NCI-H510A treated with DMSO at 0.1 percent for 48 hours (cell line): ENCODE measurements around the gene CPOX.
"Not testable (repeated sequence)": the region's sequence is repeated elsewhere in the genome, so short reads cannot be mapped to it uniquely, and the experiment has no call there.

ENCODE experiments used
- DNase-seq: peaks from one replicate; lab custom pipeline; 2025; lab: John Stamatoyannopoulos, UW

The CPOX gene

GRCh38 chr3:98561727-98562521 is 31.5 kb downstream of the CPOX start:
- DNase-seq, result no peak

DNA sequence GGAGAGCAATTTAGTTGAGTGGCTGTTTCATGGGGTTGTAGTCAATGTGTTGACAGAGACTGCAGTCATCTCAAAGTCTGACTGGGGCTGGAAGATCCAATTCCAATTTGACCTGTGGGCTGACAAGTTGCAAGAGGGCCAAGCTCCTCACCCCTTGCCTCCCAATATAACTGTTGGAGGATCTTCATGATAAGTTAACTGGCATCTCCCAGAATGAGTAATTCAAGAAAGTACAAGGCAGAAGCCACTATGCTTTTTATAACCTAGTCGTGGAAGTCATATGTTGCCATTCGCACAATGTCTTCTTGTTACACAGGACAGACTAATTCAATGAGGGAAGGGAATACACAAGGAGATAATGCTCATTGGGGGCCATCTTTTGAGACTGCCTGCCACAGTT is 32.5 kb downstream of the CPOX start:
- DNase-seq, result no peak

GRCh38 chr3:98559769-98560168 is 33.6 kb downstream of the CPOX start:
- not testable (repeated sequence) for DNase-seq

DNA sequence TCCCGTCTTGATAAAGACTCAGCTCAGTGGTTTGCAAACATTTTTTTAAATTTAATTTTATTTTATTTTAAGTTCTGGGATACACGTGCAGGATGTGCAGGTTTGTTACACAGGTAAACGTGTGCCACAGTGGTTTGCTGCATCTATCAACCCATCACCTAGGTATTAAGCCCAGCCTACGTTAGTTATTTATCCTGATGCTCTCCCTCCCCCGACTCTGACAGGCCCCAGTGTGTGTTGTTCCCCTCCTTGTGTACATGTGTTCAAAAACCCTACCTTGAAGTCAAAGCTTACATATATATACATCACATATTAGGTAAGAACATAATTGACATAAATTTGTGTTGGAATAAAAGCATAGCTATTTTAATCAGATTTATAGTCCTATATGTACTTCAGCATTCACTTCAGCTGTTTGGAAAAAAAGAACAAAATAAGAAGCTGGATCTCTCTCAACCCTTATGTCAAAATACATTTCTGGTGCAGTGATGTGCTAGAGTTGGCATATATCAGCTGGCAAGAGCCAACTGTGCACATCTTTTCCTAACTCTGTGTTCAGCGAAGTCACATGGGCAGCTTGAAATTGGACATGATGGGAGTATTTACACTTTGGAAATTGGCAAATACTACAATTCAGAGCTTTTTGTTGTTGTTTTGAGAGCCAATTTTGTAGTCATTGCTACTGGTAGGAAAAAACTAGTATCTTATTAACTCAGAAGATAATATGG is 35.1 kb downstream of the CPOX start:
- no peak for DNase-seq

DNA sequence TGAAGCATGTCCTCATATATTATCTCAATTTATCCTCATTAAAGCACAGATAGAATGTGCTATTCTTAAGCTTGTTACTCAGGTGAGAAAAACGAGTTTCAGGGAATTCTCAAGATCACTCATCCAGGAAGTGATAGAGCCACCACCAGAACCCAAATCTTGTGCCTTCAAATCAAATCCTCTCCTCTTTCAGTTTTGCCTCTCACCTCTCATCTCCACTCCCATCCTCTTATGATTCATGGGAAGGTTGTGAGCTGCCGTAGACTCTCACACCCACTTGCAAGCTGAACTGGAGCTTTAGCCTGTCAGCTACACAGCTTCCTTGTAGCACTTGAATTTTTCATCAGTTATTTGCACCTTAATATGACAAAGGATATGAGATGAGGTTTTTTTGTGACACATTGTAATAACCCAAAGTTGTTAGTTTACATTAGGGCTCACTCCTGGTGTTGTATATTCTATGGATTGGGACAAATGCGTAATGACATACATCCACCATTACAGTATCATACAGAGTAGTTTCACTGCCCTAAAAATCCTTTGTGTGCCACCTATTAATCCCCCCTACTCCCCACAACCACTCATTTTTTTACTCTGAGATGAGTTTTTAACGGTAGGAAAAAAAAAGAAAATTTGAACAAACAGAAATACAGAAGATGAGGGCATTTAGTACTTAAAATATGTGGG is 35.9 kb downstream of the CPOX start:
- DNase-seq, result no peak

DNA sequence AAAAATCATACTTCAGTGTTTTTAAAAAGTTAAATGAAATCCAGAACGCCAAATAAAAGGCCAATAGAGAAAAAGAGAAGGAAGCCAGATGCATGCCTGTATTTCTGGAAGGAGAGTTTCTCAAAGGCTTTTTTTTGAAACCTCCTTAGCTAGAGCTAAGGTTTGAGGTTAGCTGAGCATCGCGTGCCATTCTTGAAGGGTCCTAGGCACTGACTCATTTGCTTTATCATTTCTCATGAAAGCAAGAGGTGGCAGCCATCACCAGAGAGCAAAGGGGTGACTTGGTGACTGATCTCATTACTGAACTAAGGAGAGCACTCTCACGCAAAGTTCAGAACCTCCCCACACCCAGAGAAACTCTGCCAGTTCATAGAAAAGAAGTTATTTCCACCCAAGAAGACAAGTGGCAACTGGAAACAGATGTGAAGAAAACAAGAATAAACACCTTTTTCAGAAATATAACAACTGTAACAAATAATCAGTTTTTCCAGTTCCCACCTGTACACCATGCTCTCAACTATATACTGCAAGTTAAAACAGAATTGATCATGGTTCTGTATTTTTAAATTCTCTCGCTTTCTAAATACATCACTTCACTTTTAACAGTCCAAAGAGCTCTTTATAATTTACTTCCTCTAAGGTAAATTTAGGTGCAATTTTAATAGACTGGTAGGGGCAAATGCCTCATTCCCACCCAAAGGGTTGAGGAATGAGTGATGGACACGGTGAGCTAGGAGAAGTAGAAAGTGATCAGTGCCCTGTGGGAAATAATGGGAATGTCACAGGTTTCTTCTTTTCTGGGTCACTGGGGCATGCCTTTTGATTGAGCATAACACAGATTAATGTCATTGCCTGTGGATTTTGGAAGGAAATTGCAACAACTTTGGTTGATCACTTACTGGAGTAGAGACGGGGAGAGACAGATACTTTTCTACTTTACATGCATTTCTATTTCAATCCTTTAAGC is 37.0 kb downstream of the CPOX start:
- no peak for DNase-seq

DNA sequence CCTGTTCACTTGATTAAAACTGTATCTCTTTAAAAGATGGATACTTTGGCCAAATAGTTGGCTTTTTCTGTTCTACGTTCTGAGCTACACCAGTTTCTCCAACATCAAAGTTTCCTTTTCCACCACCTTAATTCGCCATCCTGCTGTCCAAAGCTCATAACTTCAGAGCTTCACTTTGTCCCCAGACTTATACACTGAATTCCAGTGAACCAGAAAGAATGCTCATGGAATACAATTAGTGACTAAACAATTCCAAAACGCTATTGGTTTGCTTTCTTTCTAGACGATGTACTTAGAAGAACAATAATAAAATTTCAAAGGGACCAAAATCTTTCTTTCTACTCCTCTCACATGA is 38.4 kb downstream of the CPOX start:
- DNase-seq, result no peak

- no peak for DNase-seq
Measured at GRCh38 chr3:98554580-98554979, 38.8 kb downstream of the CPOX start.

- no peak for DNase-seq
Measured at GRCh38 chr3:98553753-98554152, 39.7 kb downstream of the CPOX start.

DNA sequence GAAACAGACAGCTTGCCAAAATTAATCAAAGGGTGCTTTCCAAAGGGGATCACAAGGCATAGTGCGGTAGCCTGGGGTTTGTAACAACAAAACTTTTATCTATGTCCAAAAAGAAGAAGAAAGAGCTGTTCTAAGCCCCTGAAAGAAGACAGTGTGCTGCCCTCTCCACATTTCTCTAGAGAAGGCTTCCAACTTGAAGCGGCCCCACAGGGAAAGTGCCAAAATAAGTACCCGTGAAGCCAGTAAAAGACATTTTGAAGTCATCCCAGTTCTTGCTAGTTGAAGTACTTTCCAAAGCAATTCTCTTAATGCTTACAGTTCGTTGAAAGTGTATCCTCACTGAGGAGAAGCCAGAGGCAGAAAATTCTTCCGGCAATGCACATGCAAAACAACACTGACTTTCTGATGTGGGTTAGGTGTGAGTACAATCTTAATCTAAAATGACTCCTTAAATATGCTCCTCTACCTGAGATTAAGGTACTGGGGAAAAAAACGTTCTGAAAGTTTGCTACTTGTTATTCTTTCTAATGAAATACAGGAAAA is 40.3 kb downstream of the CPOX start:
- DNase-seq, result no peak

DNA sequence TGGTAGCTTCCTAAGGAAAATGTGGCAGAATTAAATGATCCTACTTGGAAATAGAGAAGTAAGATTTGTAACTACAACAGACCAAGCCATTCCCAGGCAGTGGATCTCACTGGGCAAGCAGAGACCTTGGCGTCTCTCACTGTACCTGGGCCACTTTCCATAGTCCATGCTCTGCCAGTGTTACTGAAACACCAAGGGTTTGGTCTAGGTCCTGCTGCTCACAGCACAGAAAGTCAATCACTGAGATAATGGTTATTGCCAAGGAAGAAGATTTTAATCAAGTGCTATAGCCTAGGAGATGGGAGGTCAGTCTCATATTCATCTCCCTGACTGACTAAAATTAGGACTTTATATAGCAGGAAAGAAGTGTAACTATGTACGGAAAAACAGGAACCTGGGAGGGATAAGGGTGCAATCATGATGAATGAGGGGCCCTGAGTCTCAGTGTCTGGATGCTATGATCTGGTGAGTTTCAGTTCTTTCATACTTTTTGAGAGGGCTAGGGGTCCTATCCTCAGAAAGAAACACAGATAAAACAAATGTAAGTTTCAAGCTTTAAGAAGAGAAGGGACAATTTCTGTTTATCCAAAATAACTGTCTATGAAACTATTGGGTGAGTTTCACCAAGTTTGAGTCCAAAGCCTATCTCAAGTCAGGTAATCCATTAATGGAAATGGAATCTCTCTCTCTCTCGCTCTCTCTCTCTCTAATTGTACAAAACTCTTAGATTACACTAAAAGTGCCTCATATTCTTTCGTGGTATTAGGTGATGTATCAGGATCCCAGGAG is 41.0 kb downstream of the CPOX start:
- no peak for DNase-seq

DNA sequence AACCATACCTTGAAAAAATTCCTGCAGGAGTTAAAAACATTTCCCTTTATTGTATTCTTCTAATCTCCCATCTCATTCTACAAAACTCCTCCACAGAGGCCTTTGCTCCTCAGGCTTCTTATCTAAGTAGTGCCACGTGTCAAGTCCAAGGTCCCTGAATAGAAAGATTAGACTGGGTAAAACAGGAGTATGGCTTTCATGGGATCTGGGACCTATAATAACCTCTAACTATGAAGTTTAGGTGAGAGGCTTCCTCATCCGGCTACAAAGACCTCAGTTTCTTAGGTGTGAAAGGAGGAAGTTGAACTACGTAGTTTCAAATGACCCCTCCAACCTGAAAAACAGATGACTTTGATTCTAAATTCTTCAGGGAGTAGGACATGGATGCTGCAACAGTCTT is 41.7 kb downstream of the CPOX start:
- no peak for DNase-seq

- no peak for DNase-seq
Measured at GRCh38 chr3:98551236-98551635, 42.2 kb downstream of the CPOX start.

DNA sequence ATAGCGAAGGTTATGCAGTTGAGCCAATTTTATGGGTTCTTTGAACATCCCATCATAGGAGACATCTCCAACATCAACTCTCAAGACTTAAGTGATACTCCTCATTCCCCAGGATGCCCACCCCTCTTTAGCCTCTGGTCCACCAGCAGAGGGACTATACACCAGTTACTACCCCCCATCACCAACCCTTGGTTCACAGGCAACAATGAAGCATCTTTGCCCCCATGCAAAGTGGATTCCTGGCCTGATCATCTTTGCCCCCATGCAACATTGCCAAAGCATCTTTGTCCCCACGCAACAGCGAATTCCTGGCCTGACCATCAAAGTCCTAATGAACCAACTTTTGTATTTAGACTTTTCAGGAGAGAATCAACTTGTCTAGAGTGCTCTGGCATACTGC is 42.6 kb downstream of the CPOX start:
- DNase-seq, result no peak

DNA sequence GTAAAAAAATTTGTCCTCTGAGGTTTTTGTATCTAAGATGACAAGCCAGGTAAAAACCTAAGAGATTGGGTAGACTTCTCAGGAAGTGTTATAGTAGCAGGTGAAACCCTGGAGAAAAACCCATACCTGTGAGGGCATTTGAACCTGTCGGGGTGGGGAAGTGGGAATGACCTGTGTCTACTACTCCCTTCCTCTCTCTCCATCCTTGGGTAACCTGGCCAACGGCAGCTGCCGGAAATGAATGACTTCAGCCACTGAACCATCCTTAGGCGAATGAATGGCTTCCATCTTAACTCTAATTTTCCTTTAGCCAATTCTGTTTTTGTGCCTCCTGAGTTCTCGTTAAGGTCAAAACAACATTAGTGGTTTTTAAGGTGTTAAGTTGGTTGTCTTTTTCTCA is 44.9 kb downstream of the CPOX start:
- DNase-seq, result no peak

- DNase-seq, result no peak
Measured at GRCh38 chr3:98545940-98546339, 47.5 kb downstream of the CPOX start.

- DNase-seq, result no peak
Measured at GRCh38 chr3:98542623-98543022, 50.8 kb downstream of the CPOX start.

DNA sequence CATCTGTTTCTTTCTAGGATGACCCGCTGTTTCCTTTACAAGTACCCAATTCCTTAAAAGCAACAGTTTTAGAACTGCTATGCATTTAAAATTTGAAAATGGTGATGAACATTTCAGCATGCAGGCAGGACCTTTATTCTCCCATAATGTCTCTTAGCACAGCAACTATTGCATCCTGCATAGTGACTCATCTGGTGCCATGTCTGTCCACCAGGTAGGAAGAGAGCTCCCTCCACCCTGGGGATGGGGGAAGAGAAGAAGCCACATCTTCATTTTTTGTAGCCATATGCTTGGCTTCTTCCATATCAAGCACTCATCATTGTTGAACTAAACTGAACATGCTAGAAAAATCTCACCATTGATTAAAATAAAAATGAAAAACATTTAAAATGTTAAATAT is 51.7 kb downstream of the CPOX start:
- no peak for DNase-seq

GRCh38 chr3:98540346-98540745 is 53.1 kb downstream of the CPOX start:
- no peak for DNase-seq

GRCh38 chr3:98536456-98537017 is 56.9 kb downstream of the CPOX start:
- no peak for DNase-seq

- no peak for DNase-seq
Measured at GRCh38 chr3:98534734-98535133, 58.7 kb downstream of the CPOX start.
